HepG2 (cell line): Measurements from ENCODE around the gene UBE2L6. TPM values are rescaled to one million over a fixed set of nuclear protein-coding genes. Genes with fewer than 3 reads are reported as not detected.

Experiments
- MAFK ChIP-seq, 2 experiments: IDR thresholded peaks in 1 of 2; conservative IDR thresholded peaks in 1 of 2; 2 replicates each; pipeline ENCODE4 v1.6.1; 2011; ENCODE audit warnings: improper control_type of control experiment in 2 of 2, low read length in 2 of 2
- NFYB ChIP-seq: sonication (generic); formaldehyde crosslinking; IDR thresholded peaks from 2 replicates; pipeline ENCODE4 v1.4.0; 2020; ENCODE audit warnings: missing genetic modification reagents
- PHB2 ChIP-seq: fragments of 450-650 bp; IDR thresholded peaks from 2 replicates; pipeline ENCODE4 v1.6.1; 2018; ENCODE audit not compliant: partially characterized antibody
- SOX5 ChIP-seq: IDR thresholded peaks from 2 replicates; pipeline ENCODE4 v1.6.1; 2016; ENCODE audit warnings: borderline replicate concordance
- TMF1 ChIP-seq: sonication (generic); formaldehyde crosslinking; IDR thresholded peaks from 2 replicates; pipeline ENCODE4 v1.8.1; 2022; ENCODE audit warnings: low read depth, missing genetic modification reagents
- ZNF143 ChIP-seq: sonication (generic); formaldehyde crosslinking; IDR thresholded peaks from 2 replicates; pipeline ENCODE4 v1.4.0; 2020; ENCODE audit warnings: missing genetic modification reagents
- ZNF629 ChIP-seq: sonication (generic); formaldehyde crosslinking; conservative IDR thresholded peaks from 2 replicates; pipeline ENCODE4 v1.5.0; 2020; ENCODE audit warnings: missing genetic modification reagents
- ZNF672 ChIP-seq: sonication (generic); formaldehyde crosslinking; IDR thresholded peaks from 2 replicates; pipeline ENCODE4 v1.8.1; 2022; ENCODE audit warnings: missing genetic modification reagents
- polyA plus RNA-seq, 8 experiments: library from polyadenylated mRNA; depleted of rRNA in 3 of 8; stranded (reverse) in 7 of 8; unstranded in 1 of 8; fragments of >200 nt; fragmentation: Illumina TruSeq in 4 of 8; extraction: Trizol in 4 of 8; gene quantifications; 2 replicates each; pipeline versions ENCODE4 v1.2.1 to v1.2.3, GENCODE V29; 2011 to 2016; ENCODE audit warnings: low read depth in 4 of 8, missing spikeins in 1 of 8, mixed read lengths in 1 of 8; ENCODE audit not compliant: insufficient read depth in 1 of 8
- total RNA-seq, 5 experiments: library from RNA; depleted of rRNA; stranded (reverse); fragments of >200 nt; fragmentation: Illumina TruSeq; extraction: Trizol; gene quantifications; 2 replicates each; pipeline ENCODE4 v1.2.3, GENCODE V29; 2016; ENCODE audit warnings: low read depth in 1 of 5
- TF ChIP-seq, protein P1 (sequence below): sonication (generic); formaldehyde crosslinking; IDR thresholded peaks from 2 replicates; pipeline ENCODE4 v1.5.0; 2020; ENCODE audit warnings: mild to moderate bottlenecking, missing genetic modification reagents, borderline replicate concordance
- TF ChIP-seq, protein P2 (sequence below): sonication (generic); formaldehyde crosslinking; IDR thresholded peaks from 2 replicates; pipeline ENCODE4 v1.9.0; 2021; ENCODE audit warnings: missing genetic modification reagents, mild to moderate bottlenecking, borderline replicate concordance
- TF ChIP-seq, protein P3 (sequence below): sonication (generic); formaldehyde crosslinking; IDR thresholded peaks from 2 replicates; pipeline ENCODE4 v1.4.0; 2020; ENCODE audit warnings: mild to moderate bottlenecking, missing genetic modification reagents
- TF ChIP-seq, protein P4 (sequence below): sonication (generic); formaldehyde crosslinking; IDR thresholded peaks from 2 replicates; pipeline ENCODE4 v1.8.0; 2022; ENCODE audit warnings: missing genetic modification reagents, mild to moderate bottlenecking, moderate library complexity, borderline replicate concordance
- TF ChIP-seq, protein P5 (sequence below): sonication (generic); formaldehyde crosslinking; IDR thresholded peaks from 2 replicates; pipeline ENCODE4 v1.4.0; 2020; ENCODE audit warnings: missing genetic modification reagents
- TF ChIP-seq, protein P6 (sequence below): sonication (generic); formaldehyde crosslinking; IDR thresholded peaks from 2 replicates; pipeline ENCODE4 v1.4.0; 2020; ENCODE audit warnings: missing genetic modification reagents

UBE2L6 gene
- total and polyA plus RNA-seq, 2 of the 13 experiments (the other 11 are each of a cell fraction or from before 2014, with no cell fraction given), result 30.3 to 30.4 TPM

DNA sequence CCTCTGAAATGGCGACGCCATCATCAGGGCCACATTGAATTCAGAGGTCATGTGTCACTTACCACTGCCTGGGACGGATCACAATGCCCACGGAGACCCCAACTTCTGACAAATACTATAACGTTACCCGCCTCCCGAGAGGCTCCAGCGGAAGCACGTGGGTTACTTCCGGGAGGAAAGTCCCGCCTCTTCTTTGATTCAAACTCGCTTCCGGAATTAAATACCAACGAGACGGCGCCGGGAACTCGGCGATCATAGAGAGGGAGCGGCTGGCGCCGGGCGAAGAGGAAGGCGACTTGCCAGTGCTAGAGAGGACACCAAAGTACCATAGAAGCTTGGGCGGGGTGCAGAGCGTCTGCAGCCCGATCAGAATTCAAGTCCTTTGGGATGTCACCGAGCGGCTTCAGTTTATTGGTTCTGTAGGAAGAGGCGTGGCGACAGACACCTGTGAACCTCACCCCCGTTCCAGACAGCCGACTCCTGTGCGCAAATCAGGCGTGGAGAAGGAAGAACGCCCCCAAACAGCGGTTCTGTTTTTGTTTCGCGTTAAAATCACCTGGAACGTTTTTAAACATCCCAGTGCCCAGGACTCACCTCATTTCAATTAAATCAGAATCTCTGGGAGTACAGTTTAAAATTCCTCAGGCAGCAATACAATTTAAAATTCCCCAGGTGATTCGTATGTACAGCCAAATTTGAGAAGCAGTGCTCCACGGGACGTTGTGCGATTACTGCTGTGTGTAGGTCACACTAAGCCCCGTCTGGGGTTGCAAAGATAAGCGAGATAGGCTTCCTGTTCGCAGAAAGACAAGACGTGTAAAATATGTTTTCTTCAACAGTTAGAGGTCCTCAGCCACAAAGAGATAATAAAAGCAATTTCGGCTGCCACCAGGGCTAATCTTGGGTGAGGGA is 36.6 kb downstream of the UBE2L6 start, which contains the start of gene TIMM10 (continued):
- TF ChIP-seq, protein P1, sequence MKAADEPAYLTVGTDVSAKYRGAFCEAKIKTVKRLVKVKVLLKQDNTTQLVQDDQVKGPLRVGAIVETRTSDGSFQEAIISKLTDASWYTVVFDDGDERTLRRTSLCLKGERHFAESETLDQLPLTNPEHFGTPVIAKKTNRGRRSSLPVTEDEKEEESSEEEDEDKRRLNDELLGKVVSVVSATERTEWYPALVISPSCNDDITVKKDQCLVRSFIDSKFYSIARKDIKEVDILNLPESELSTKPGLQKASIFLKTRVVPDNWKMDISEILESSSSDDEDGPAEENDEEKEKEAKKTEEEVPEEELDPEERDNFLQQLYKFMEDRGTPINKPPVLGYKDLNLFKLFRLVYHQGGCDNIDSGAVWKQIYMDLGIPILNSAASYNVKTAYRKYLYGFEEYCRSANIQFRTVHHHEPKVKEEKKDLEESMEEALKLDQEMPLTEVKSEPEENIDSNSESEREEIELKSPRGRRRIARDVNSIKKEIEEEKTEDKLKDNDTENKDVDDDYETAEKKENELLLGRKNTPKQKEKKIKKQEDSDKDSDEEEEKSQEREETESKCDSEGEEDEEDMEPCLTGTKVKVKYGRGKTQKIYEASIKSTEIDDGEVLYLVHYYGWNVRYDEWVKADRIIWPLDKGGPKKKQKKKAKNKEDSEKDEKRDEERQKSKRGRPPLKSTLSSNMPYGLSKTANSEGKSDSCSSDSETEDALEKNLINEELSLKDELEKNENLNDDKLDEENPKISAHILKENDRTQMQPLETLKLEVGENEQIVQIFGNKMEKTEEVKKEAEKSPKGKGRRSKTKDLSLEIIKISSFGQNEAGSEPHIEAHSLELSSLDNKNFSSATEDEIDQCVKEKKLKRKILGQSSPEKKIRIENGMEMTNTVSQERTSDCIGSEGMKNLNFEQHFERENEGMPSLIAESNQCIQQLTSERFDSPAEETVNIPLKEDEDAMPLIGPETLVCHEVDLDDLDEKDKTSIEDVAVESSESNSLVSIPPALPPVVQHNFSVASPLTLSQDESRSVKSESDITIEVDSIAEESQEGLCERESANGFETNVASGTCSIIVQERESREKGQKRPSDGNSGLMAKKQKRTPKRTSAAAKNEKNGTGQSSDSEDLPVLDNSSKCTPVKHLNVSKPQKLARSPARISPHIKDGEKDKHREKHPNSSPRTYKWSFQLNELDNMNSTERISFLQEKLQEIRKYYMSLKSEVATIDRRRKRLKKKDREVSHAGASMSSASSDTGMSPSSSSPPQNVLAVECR (CRISPR knock-in tag), result peak; percentile 95
- TF ChIP-seq TMF1 (no peak; the same call in 1 of the 2 replicates), MAFK (conservative IDR thresholded peaks at IDR 0.05 in 1 of 2, IDR thresholded peaks at IDR 0.05 in 1 of 2; ENCODE audit: low read length in 2 of 2) (no peak), SOX5 (peak; percentile 58; the same call in 1 of the 2 replicates), ZNF143 (CRISPR knock-in tag) (peak; percentile 75), PHB2 (no peak), ZNF629 (CRISPR knock-in tag) (no peak), ZNF672 (CRISPR knock-in tag) (no peak), NFYB (peak; percentile 76)
- TF ChIP-seq, protein P2, sequence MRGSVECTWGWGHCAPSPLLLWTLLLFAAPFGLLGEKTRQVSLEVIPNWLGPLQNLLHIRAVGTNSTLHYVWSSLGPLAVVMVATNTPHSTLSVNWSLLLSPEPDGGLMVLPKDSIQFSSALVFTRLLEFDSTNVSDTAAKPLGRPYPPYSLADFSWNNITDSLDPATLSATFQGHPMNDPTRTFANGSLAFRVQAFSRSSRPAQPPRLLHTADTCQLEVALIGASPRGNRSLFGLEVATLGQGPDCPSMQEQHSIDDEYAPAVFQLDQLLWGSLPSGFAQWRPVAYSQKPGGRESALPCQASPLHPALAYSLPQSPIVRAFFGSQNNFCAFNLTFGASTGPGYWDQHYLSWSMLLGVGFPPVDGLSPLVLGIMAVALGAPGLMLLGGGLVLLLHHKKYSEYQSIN (CRISPR knock-in tag), result no peak
- TF ChIP-seq, protein P3, sequence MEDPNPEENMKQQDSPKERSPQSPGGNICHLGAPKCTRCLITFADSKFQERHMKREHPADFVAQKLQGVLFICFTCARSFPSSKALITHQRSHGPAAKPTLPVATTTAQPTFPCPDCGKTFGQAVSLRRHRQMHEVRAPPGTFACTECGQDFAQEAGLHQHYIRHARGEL, result no peak
- TF ChIP-seq, protein P4, sequence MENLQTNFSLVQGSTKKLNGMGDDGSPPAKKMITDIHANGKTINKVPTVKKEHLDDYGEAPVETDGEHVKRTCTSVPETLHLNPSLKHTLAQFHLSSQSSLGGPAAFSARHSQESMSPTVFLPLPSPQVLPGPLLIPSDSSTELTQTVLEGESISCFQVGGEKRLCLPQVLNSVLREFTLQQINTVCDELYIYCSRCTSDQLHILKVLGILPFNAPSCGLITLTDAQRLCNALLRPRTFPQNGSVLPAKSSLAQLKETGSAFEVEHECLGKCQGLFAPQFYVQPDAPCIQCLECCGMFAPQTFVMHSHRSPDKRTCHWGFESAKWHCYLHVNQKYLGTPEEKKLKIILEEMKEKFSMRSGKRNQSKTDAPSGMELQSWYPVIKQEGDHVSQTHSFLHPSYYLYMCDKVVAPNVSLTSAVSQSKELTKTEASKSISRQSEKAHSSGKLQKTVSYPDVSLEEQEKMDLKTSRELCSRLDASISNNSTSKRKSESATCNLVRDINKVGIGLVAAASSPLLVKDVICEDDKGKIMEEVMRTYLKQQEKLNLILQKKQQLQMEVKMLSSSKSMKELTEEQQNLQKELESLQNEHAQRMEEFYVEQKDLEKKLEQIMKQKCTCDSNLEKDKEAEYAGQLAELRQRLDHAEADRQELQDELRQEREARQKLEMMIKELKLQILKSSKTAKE (CRISPR knock-in tag), result peak; percentile 48; the same call in 1 of the 2 replicates
- TF ChIP-seq, protein P5, sequence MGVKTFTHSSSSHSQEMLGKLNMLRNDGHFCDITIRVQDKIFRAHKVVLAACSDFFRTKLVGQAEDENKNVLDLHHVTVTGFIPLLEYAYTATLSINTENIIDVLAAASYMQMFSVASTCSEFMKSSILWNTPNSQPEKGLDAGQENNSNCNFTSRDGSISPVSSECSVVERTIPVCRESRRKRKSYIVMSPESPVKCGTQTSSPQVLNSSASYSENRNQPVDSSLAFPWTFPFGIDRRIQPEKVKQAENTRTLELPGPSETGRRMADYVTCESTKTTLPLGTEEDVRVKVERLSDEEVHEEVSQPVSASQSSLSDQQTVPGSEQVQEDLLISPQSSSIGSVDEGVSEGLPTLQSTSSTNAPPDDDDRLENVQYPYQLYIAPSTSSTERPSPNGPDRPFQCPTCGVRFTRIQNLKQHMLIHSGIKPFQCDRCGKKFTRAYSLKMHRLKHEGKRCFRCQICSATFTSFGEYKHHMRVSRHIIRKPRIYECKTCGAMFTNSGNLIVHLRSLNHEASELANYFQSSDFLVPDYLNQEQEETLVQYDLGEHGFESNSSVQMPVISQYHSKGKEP (CRISPR knock-in tag), result no peak
- TF ChIP-seq, protein P6, sequence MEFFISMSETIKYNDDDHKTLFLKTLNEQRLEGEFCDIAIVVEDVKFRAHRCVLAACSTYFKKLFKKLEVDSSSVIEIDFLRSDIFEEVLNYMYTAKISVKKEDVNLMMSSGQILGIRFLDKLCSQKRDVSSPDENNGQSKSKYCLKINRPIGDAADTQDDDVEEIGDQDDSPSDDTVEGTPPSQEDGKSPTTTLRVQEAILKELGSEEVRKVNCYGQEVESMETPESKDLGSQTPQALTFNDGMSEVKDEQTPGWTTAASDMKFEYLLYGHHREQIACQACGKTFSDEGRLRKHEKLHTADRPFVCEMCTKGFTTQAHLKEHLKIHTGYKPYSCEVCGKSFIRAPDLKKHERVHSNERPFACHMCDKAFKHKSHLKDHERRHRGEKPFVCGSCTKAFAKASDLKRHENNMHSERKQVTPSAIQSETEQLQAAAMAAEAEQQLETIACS (CRISPR knock-in tag), result peak; percentile 49; the same call in 1 of the 2 replicates
